GM21717 (cell line): ENCODE data around the gene DOCK4.

Source experiments
- ATAC-seq: cut with Tn5 transposase; IDR thresholded peaks from one replicate; pipeline ENCODE4 v1.9.1; 2021; ENCODE audit warnings: mild to moderate bottlenecking, moderate library complexity; ENCODE audit not compliant: unreplicated experiment

DOCK4 gene

GRCh38 chr7:111867348-111867931, 338.8 kb downstream of the DOCK4 start:
- no peak for ATAC-seq

- ATAC-seq: no peak
These were observed 339.4 kb downstream of the DOCK4 start for GRCh38 chr7:111866787-111867186.

GRCh38 chr7:111865430-111865829, 340.8 kb downstream of the DOCK4 start:
- ATAC-seq: no peak

GRCh38 chr7:111864291-111864976, 341.8 kb downstream of the DOCK4 start:
- no peak for ATAC-seq

GRCh38 chr7:111863269-111863668, 342.9 kb downstream of the DOCK4 start:
- no peak for ATAC-seq

GRCh38 chr7:111860248-111860647, 346.0 kb downstream of the DOCK4 start:
- no peak for ATAC-seq

- ATAC-seq: no peak
These were observed 347.9 kb downstream of the DOCK4 start for GRCh38 chr7:111858331-111858730.

GRCh38 chr7:111855842-111856227, 350.4 kb downstream of the DOCK4 start:
- no peak for ATAC-seq

- peak; percentile 79 for ATAC-seq
These were observed 350.9 kb downstream of the DOCK4 start for GRCh38 chr7:111855161-111855841.

GRCh38 chr7:111853201-111853990, 352.8 kb downstream of the DOCK4 start:
- ATAC-seq: no peak

GRCh38 chr7:111852081-111852480, 354.1 kb downstream of the DOCK4 start:
- ATAC-seq: no peak

GRCh38 chr7:111846898-111847297, 359.3 kb downstream of the DOCK4 start:
- no peak for ATAC-seq

GRCh38 chr7:111845853-111846252, 360.3 kb downstream of the DOCK4 start:
- ATAC-seq: no peak

GRCh38 chr7:111844904-111845671, 361.1 kb downstream of the DOCK4 start:
- ATAC-seq: no peak

GRCh38 chr7:111842491-111842890, 363.7 kb downstream of the DOCK4 start:
- ATAC-seq: no peak

- no peak for ATAC-seq
These were observed 364.5 kb downstream of the DOCK4 start for GRCh38 chr7:111841596-111842205.

GRCh38 chr7:111840528-111840927, 365.7 kb downstream of the DOCK4 start:
- ATAC-seq: no peak

- no peak for ATAC-seq
These were observed 366.9 kb downstream of the DOCK4 start for GRCh38 chr7:111839261-111839660.

GRCh38 chr7:111836592-111836991, 369.6 kb downstream of the DOCK4 start:
- ATAC-seq: no peak

GRCh38 chr7:111835066-111835465, 371.1 kb downstream of the DOCK4 start:
- no peak for ATAC-seq
